H9 (cell line): ENCODE results near the gene ERCC5. TPM values are rescaled to one million over a fixed set of nuclear protein-coding genes. Genes with fewer than 3 reads are reported as not detected.

Experiments used
- DNase-seq: peaks from one replicate; pipeline ENCODE4 v3.0.0-alpha.2; 2017
- H2AFZ ChIP-seq: one replicate; pipeline ENCODE4 v1.6.1; 2013; ENCODE audit warnings: mild to moderate bottlenecking, low read length, control low read depth, moderate library complexity
- H2AK5ac ChIP-seq: 2 replicates; pipeline ENCODE4 v1.6.1; 2013; ENCODE audit warnings: low read length, control low read depth, mixed read lengths; ENCODE audit not compliant: insufficient read length
- H2BK120ac ChIP-seq: one replicate; pipeline ENCODE4 v1.6.1; 2013; ENCODE audit warnings: low read depth, mild to moderate bottlenecking, low read length, control low read depth, inconsistent platforms; ENCODE audit not compliant: poor library complexity, severe bottlenecking
- H2BK12ac ChIP-seq: 2 replicates; pipeline ENCODE4 v1.6.1; 2013; ENCODE audit warnings: low read length, control low read depth, mixed read lengths, low read depth; ENCODE audit not compliant: insufficient read length
- H2BK15ac ChIP-seq: 2 replicates; pipeline ENCODE4 v1.6.1; 2013; ENCODE audit warnings: low read depth, low read length, control low read depth
- H2BK20ac ChIP-seq: one replicate; pipeline ENCODE4 v1.6.1; 2013; ENCODE audit warnings: low read depth, mild to moderate bottlenecking, low read length, control low read depth, inconsistent platforms; ENCODE audit not compliant: poor library complexity, severe bottlenecking
- H2BK5ac ChIP-seq: 2 replicates; pipeline ENCODE4 v1.6.1; 2013; ENCODE audit warnings: low read length, control low read depth, mixed read lengths; ENCODE audit not compliant: insufficient read length
- H3K14ac ChIP-seq: 2 replicates; pipeline ENCODE4 v1.6.1; 2013; ENCODE audit warnings: low read length, control low read depth; ENCODE audit not compliant: insufficient read depth
- H3K18ac ChIP-seq: 2 replicates; pipeline ENCODE4 v1.6.1; 2013; ENCODE audit warnings: low read depth, mild to moderate bottlenecking, mixed read lengths, low read length, control low read depth; ENCODE audit not compliant: insufficient read length
- H3K23ac ChIP-seq: 2 replicates; pipeline ENCODE4 v1.6.1; 2013; ENCODE audit warnings: low read length, control low read depth, mixed read lengths, low read depth; ENCODE audit not compliant: insufficient read length
- H3K23me2 ChIP-seq: 2 replicates; pipeline ENCODE4 v1.6.1; 2013; ENCODE audit warnings: low read depth, mild to moderate bottlenecking, mixed read lengths, low read length, control low read depth; ENCODE audit not compliant: insufficient read length, poor library complexity, severe bottlenecking
- H3K27ac ChIP-seq: 2 replicates; pipeline ENCODE4 v1.5.1; 2013; ENCODE audit warnings: low read length, control low read depth, mixed read lengths, low read depth; ENCODE audit not compliant: insufficient read length
- H3K27me3 ChIP-seq: 2 replicates; pipeline ENCODE4 v1.6.1; 2013; ENCODE audit warnings: low read length, control low read depth, inconsistent platforms; ENCODE audit not compliant: insufficient read depth
- H3K4ac ChIP-seq: 2 replicates; pipeline ENCODE4 v1.6.1; 2013; ENCODE audit warnings: low read depth, mild to moderate bottlenecking, control low read depth, inconsistent platforms, low read length, moderate library complexity
- H3K4me1 ChIP-seq: 2 replicates; pipeline ENCODE4 v1.6.1; 2013; ENCODE audit warnings: low read length, control low read depth, inconsistent platforms; ENCODE audit not compliant: insufficient read depth
- H3K4me2 ChIP-seq: 2 replicates; pipeline ENCODE4 v1.6.1; 2013; ENCODE audit warnings: low read length, control low read depth, mixed read lengths; ENCODE audit not compliant: insufficient read length, insufficient read depth
- H3K56ac ChIP-seq: 2 replicates; pipeline ENCODE4 v1.6.1; 2013; ENCODE audit warnings: low read depth, mild to moderate bottlenecking, mixed read lengths, low read length, control low read depth; ENCODE audit not compliant: insufficient read length
- H3K79me1 ChIP-seq: 2 replicates; pipeline ENCODE4 v1.6.1; 2013; ENCODE audit warnings: low read depth, mild to moderate bottlenecking, moderate library complexity, low read length, control low read depth, inconsistent platforms; ENCODE audit not compliant: insufficient read depth, poor library complexity, severe bottlenecking
- H3K79me2 ChIP-seq: 2 replicates; pipeline ENCODE4 v1.6.1; 2013; ENCODE audit warnings: low read length, control low read depth, inconsistent platforms; ENCODE audit not compliant: insufficient read depth
- H3K9ac ChIP-seq: 2 replicates; pipeline ENCODE4 v1.6.1; 2013; ENCODE audit warnings: low read length, control low read depth, mixed read lengths; ENCODE audit not compliant: insufficient read length; ENCODE audit errors: extremely low read depth
- H3K9me3 ChIP-seq: one replicate; pipeline ENCODE4 v1.6.1; 2013; ENCODE audit warnings: low read depth, low read length, inconsistent platforms; ENCODE audit not compliant: control insufficient read depth
- H3T11ph ChIP-seq: one replicate; pipeline ENCODE4 v1.6.1; 2013; ENCODE audit warnings: mild to moderate bottlenecking, low read length, control low read depth, inconsistent platforms
- H4K20me1 ChIP-seq: one replicate; pipeline ENCODE4 v1.6.1; 2013; ENCODE audit not compliant: control insufficient read depth, insufficient read length, insufficient read depth
- H4K5ac ChIP-seq: 2 replicates; pipeline ENCODE4 v1.6.1; 2013; ENCODE audit warnings: low read depth, mild to moderate bottlenecking, mixed read lengths, low read length, control low read depth; ENCODE audit not compliant: insufficient read length
- H4K8ac ChIP-seq: replicated peaks from 2 replicates; pipeline ENCODE4 v1.6.1; 2013; ENCODE audit warnings: low read length, control low read depth, mixed read lengths, low read depth; ENCODE audit not compliant: insufficient read length
- H4K91ac ChIP-seq: 2 replicates; pipeline ENCODE4 v1.6.1; 2013; ENCODE audit warnings: low read depth, mild to moderate bottlenecking, moderate library complexity, mixed read lengths, low read length, control low read depth; ENCODE audit not compliant: insufficient read length
- H3K27ac Mint-ChIP-seq, 3 experiments: 2 replicates in 2 of 3; 3 replicates in 1 of 3; pipeline ENCODE4 v1.8.0; 2020 to 2021; ENCODE audit warnings: mixed read lengths in 3 of 3, mild to moderate bottlenecking in 1 of 3, moderate library complexity in 1 of 3
- H3K27me3 Mint-ChIP-seq: 2 replicates; pipeline ENCODE4 v1.8.0; 2021; ENCODE audit warnings: low read depth, mild to moderate bottlenecking, moderate library complexity, mixed read lengths
- H3K36me3 Mint-ChIP-seq, 3 experiments: 2 replicates in 2 of 3; 3 replicates in 1 of 3; pipeline ENCODE4 v1.8.0; 2020 to 2021; ENCODE audit warnings: low read depth in 3 of 3, mixed read lengths in 3 of 3; ENCODE audit not compliant: insufficient read depth in 1 of 3
- H3K4me1 Mint-ChIP-seq, 2 experiments: 2 replicates each; pipeline ENCODE4 v1.8.0; 2020; ENCODE audit warnings: mixed read lengths in 2 of 2
- H3K4me3 Mint-ChIP-seq, 2 experiments: 2 replicates in 1 of 2; 3 replicates in 1 of 2; pipeline ENCODE4 v1.8.0; 2020 to 2021; ENCODE audit warnings: mild to moderate bottlenecking in 2 of 2, mixed read lengths in 2 of 2, moderate library complexity in 1 of 2
- H3K9me3 Mint-ChIP-seq, 2 experiments: 2 replicates in 1 of 2; 3 replicates in 1 of 2; pipeline ENCODE4 v1.8.0; 2020; ENCODE audit warnings: mild to moderate bottlenecking in 2 of 2, mixed read lengths in 2 of 2, moderate library complexity in 1 of 2
- WGBS: extraction: QIAGEN DNeasy Blood & Tissue Kit; methylation state at CpG from one replicate; pipeline ENCODE4 v1.1.7; 2013; ENCODE audit warnings: missing lambda C conversion rate, low lambda C conversion rate, mixed read lengths; ENCODE audit not compliant: insufficient read length; ENCODE audit errors: extremely low coverage; 5-methylcytosine and 5-hydroxymethylcytosine counted together
- total RNA-seq: library from RNA; stranded (reverse); gene quantifications from 2 replicates; pipeline ENCODE4 v1.2.1, GENCODE V29; 2021
- TF ChIP-seq, protein P1 (sequence below): fragments of 200-600 bp; sonication (generic); conservative IDR thresholded peaks from 3 replicates; pipeline ENCODE4 v1.8.0; 2021; ENCODE audit warnings: antibody characterized with exemption, mild to moderate bottlenecking

Gene ERCC5
- total RNA-seq, 1 experiment from 2014 or later: 26.8 TPM

DNA sequence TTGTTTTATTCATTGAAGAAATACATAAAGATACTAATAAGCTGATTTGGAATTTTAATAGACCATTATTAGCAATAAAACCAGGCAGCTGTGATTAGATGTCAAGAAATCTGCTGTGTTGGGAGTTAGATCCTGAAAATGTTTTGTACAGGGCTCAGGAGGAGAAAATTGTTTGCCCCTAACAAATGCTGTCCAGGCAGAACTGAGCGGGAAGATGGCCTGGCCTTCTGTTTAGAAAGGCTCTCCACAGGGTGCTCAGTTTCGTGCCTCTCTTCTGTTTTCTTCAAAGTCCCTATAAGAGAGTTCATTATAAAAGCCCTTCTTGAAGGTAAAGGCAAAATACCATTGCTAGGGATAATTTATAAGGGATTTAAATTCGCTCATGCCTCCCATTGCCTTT, 64.1 kb downstream of the ERCC5 start:
- H3K4me1 ChIP-seq: no peaks in the 10 kb centered on the region

More for the DNA sequence above, 64.1 kb downstream of the ERCC5 start:
- TF ChIP-seq, protein P1, sequence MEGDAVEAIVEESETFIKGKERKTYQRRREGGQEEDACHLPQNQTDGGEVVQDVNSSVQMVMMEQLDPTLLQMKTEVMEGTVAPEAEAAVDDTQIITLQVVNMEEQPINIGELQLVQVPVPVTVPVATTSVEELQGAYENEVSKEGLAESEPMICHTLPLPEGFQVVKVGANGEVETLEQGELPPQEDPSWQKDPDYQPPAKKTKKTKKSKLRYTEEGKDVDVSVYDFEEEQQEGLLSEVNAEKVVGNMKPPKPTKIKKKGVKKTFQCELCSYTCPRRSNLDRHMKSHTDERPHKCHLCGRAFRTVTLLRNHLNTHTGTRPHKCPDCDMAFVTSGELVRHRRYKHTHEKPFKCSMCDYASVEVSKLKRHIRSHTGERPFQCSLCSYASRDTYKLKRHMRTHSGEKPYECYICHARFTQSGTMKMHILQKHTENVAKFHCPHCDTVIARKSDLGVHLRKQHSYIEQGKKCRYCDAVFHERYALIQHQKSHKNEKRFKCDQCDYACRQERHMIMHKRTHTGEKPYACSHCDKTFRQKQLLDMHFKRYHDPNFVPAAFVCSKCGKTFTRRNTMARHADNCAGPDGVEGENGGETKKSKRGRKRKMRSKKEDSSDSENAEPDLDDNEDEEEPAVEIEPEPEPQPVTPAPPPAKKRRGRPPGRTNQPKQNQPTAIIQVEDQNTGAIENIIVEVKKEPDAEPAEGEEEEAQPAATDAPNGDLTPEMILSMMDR: no peak
- no peak for DNase-seq
- Histone ChIP-seq H3K79me1 (no peaks in the 10 kb centered on the region), H4K20me1 (no peaks in the 10 kb centered on the region), H2BK120ac (no peak overlapping the region), H3K14ac (no peak overlapping the region), H2BK20ac (no peak overlapping the region), H2AK5ac (no peak overlapping the region), H2BK15ac (no peak overlapping the region), H2AFZ (no peak overlapping the region), H4K8ac (no peak overlapping the region), H4K91ac (no peak overlapping the region), H4K5ac (no peak overlapping the region), H3K4me2 (no peak overlapping the region), H3K79me2 (no peaks in the 10 kb centered on the region), H2BK12ac (no peak overlapping the region), H3K9me3 (no peaks in the 10 kb centered on the region), H3K18ac (no peak overlapping the region), H3T11ph (no peak overlapping the region), H3K4ac (no peak overlapping the region), H3K23me2 (no peaks in the 10 kb centered on the region), H3K9ac (no peak overlapping the region), H3K23ac (no peak overlapping the region), H3K56ac (no peak overlapping the region), H3K27ac (no peak overlapping the region), H3K27me3 (no peaks in the 10 kb centered on the region), H2BK5ac (no peak overlapping the region)
- WGBS: no CpG with 5 or more reads among the region's 3 CpGs
- no peaks in the 10 kb centered on the region for H3K36me3 Mint-ChIP-seq
- no peaks in the 10 kb centered on the region for H3K9me3 Mint-ChIP-seq
- no peaks in the 10 kb centered on the region for H3K4me1 Mint-ChIP-seq
- no peak overlapping the region for H3K27ac Mint-ChIP-seq
- no peak overlapping the region for H3K4me3 Mint-ChIP-seq
- H3K27me3 Mint-ChIP-seq: no peaks in the 10 kb centered on the region
